Measurements from ENCODE around the gene G6PC2.

DNA sequence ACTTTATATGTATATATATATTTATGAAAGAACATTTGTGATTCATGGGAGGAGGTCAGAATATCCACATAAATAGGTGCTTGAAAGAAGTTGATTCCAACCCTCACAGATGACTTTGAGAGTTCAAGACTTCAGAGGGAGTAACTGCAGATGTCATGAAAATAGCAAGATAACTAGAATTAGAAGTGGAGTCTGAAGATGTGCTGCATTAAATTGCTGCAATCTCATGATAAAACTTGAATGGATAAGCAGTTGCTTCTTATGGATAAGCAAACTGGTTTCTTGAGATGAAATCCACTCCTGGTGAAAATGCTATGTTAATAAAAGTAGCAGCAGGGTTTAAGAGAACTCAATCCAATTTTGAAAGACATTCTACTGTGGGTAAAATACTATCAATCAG lies 40.2 kb downstream of the G6PC2 start:
- TF ChIP-seq ESRRG (CRISPR knock-in tag; IDR thresholded peaks at IDR 0.05), result no peak
- TF ChIP-seq ISL1 (CRISPR knock-in tag; IDR thresholded peaks at IDR 0.05), result no peak
- TF ChIP-seq ZFP3 (CRISPR knock-in tag; IDR thresholded peaks at IDR 0.05), result no peak
- no peak for TF ChIP-seq ARNTL (CRISPR knock-in tag; IDR thresholded peaks at IDR 0.05; ENCODE audit: borderline replicate concordance, low read depth)
- no peak for TF ChIP-seq BACH2 (CRISPR knock-in tag; IDR thresholded peaks at IDR 0.05; ENCODE audit: borderline replicate concordance)
- no peak for TF ChIP-seq RARB (CRISPR knock-in tag; IDR thresholded peaks at IDR 0.05)
- TF ChIP-seq CSDC2 (CRISPR knock-in tag; IDR thresholded peaks at IDR 0.05), result no peak
